ENCODE data around the gene ARFGAP1. TPM values are rescaled to one million over a fixed set of nuclear protein-coding genes. Genes with fewer than 3 reads are reported as not detected.
A peak's percentile ranks its signal among the peaks of the same experiment; 100 is the strongest.

Gene ARFGAP1
- total and polyA plus RNA-seq, 4 donors: 47.0 to 108 (median 87.6) TPM

- ATAC-seq (ENCODE audit: insufficient read depth, low FRiP score) (no peak), DNase-seq (no peak)
- TF ChIP-seq CTCF (IDR thresholded peaks at IDR 0.05; ENCODE audit: control extremely low read depth, extremely low read depth): no peak
- WGBS, 2 donors: 72 to 77% methylated on average over 12 of the region's 12 CpGs
- Histone ChIP-seq H3K27me3 (ENCODE audit: control insufficient read depth in 3 of 3, insufficient read depth in 3 of 3, low read length in 2 of 3) (peaks cover 0 to 19% (median 0%) of the 10 kb centered on the region in 3 donors), H3K27ac (ENCODE audit: low read depth in 1 of 2, low read length in 1 of 2) (no peak overlapping the region), H3K4me3 (no peak overlapping the region), H3K9me3 (ENCODE audit: control insufficient read depth in 4 of 4, insufficient read depth in 3 of 4, low read length in 3 of 4) (peaks cover 0 to 6% (median 0%) of the 10 kb centered on the region in 4 donors), H3K36me3 (ENCODE audit: control insufficient read depth in 4 of 4, insufficient read depth in 4 of 4, low read length in 4 of 4) (no peaks in the 10 kb centered on the region), H3K4me1 (ENCODE audit: control insufficient read depth in 5 of 5, insufficient read depth in 5 of 5, low read length in 5 of 5) (no peaks in the 10 kb centered on the region), H3K9ac (ENCODE audit: insufficient read depth in 1 of 2, low read length in 2 of 2) (no peak overlapping the region)
These were observed 65.3 kb downstream of the ARFGAP1 start for GRCh38 chr20:63337786-63338420.

Small RNAs within 50 kb of the gene (small RNA-seq; reads per million reads assigned to genes)
- gene MIR3196 (ENCODE audit: low replicate concordance) (not detected), gene MIR4326 (ENCODE audit: low replicate concordance) (1.3 reads per million, percentile 86 among the genes with 10 or more reads in this experiment), gene RNU6-994P (ENCODE audit: low replicate concordance) (not detected)

Other genes starting within 250 kb of the ARFGAP1 start
- gene YTHDF1, start 56.7 kb upstream of the ARFGAP1 start, total RNA-seq: 10 to 100 TPM; 23.7 to 33.8 TPM
- 10 to 100 TPM; 21.9 to 24.4 TPM for gene YTHDF1, start 56.7 kb upstream of the ARFGAP1 start, polyA plus RNA-seq
- under 1 TPM in 1 of 2 donors, not detected in 1; 0.71 TPM for gene BIRC7, start 36.9 kb upstream of the ARFGAP1 start, total RNA-seq
- 1 to 10 TPM in 1 of 2 donors, under 1 TPM in 1; 0.57 to 1.2 TPM for gene BIRC7, start 36.9 kb upstream of the ARFGAP1 start, polyA plus RNA-seq
- gene NKAIN4, start 18.4 kb upstream of the ARFGAP1 start, total RNA-seq: 1 to 10 TPM in 1 of 2 donors, not detected in 1; 1.7 TPM
- gene NKAIN4, start 18.4 kb upstream of the ARFGAP1 start, polyA plus RNA-seq: under 1 TPM in 1 of 2 donors, not detected in 1; 0.10 TPM
- gene COL20A1, start 20.4 kb downstream of the ARFGAP1 start, total RNA-seq: under 1 TPM in 1 of 2 donors, not detected in 1; 0.06 TPM
- under 1 TPM in 1 of 2 donors, not detected in 1; 0.09 TPM for gene COL20A1, start 20.4 kb downstream of the ARFGAP1 start, polyA plus RNA-seq
- 1 to 10 TPM in 1 of 2 donors, under 1 TPM in 1; 0.85 to 1.1 TPM for gene CHRNA4, start 88.5 kb downstream of the ARFGAP1 start, total RNA-seq
- gene CHRNA4, start 88.5 kb downstream of the ARFGAP1 start, polyA plus RNA-seq: under 1 TPM; 0.01 to 0.06 TPM
- gene KCNQ2, start 199.8 kb downstream of the ARFGAP1 start, total RNA-seq: 1 to 10 TPM in 1 of 2 donors, under 1 TPM in 1; 0.28 to 6.8 TPM
- under 1 TPM in 1 of 2 donors, not detected in 1; 0.18 TPM for gene KCNQ2, start 199.8 kb downstream of the ARFGAP1 start, polyA plus RNA-seq
- 1 to 10 TPM; 1.3 to 1.9 TPM for gene EEF1A2, start 226.3 kb downstream of the ARFGAP1 start, total RNA-seq
- under 1 TPM; 0.47 to 0.73 TPM for gene EEF1A2, start 226.3 kb downstream of the ARFGAP1 start, polyA plus RNA-seq
- 100 to 1,000 TPM in 1 of 2 donors, 10 to 100 TPM in 1; 36.9 to 545 TPM for gene PPDPF, start 248.0 kb downstream of the ARFGAP1 start, total RNA-seq
- 100 to 1,000 TPM; 409 to 540 TPM for gene PPDPF, start 248.0 kb downstream of the ARFGAP1 start, polyA plus RNA-seq